ENCODE results near the gene WDR86.

DNA sequence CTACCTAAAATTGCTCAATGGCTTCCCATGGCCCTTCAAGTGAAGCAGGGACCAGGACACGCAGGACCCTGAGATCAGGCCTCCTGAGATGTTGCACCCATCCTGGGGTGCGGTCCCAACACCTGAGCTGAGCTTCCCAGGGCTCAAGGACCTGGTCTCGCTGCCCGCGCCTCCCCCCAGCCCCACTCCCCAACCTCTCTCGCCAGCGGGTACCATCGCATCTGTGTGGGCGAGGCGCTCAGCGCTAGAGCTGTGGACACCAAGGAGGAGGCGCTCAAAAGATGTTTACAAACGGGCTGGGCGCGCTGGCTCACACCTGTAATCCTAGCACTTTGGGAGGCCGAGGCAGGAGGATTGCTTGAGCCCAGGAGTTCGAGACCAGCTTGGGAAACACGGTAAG lies 37.5 kb upstream of the WDR86 start:
- TF ChIP-seq EZH2phosphoT487 (IDR thresholded peaks at IDR 0.05; ENCODE audit: insufficient read depth, low read depth): no peak
- TF ChIP-seq EZH2 (IDR thresholded peaks at IDR 0.05; ENCODE audit: insufficient read depth, poor library complexity, severe bottlenecking): no peak
